Activated T-helper 1 cell treated with anti-CD3 and anti-CD28 coated beads, Interleukin-12 subunit alpha, Interleukin-12 subunit beta, Interleukin-2, Interleukin-4 antibody, amounts not matched to agents 30 ng/mL and 10 ng/mL and 1 ng/mL, durations not matched to agents 14 hours and 24 hours and 36 hours (primary cell): ENCODE results near the gene PARM1. TPM values are rescaled to one million over a fixed set of nuclear protein-coding genes. Genes with fewer than 3 reads are reported as not detected.

Source experiments
- DNase-seq: peaks from one replicate; pipeline ENCODE4 v3.0.0; 2021; ENCODE audit warnings: low spot score
- H3K27ac Mint-ChIP-seq: one replicate; pipeline ENCODE4 v1.8.0; 2021; ENCODE audit warnings: mild to moderate bottlenecking, mixed read lengths
- H3K27me3 Mint-ChIP-seq: one replicate; pipeline ENCODE4 v1.8.0; 2022; ENCODE audit warnings: mild to moderate bottlenecking, moderate library complexity, mixed read lengths; ENCODE audit not compliant: insufficient read depth
- H3K36me3 Mint-ChIP-seq: one replicate; pipeline ENCODE4 v1.8.0; 2021; ENCODE audit warnings: low read depth, mixed read lengths
- H3K4me1 Mint-ChIP-seq: one replicate; pipeline ENCODE4 v1.8.0; 2021; ENCODE audit warnings: low read depth, mixed read lengths
- H3K4me3 Mint-ChIP-seq: one replicate; pipeline ENCODE4 v1.8.0; 2021; ENCODE audit warnings: mild to moderate bottlenecking, moderate library complexity, mixed read lengths
- H3K9me3 Mint-ChIP-seq: one replicate; pipeline ENCODE4 v1.8.0; 2021; ENCODE audit warnings: mixed read lengths
- intact Hi-C: fragments of 100-400 bp; cut with micrococcal nuclease; formaldehyde crosslinking; loops from one replicate; pipeline ENCODE4 v1.15.1; 2024
- total RNA-seq: library from RNA; stranded (reverse); gene quantifications from 2 replicates; pipeline ENCODE4 v1.2.3, GENCODE V29; 2022

PARM1 gene
- total RNA-seq, 1 donor from 2014 or later = not detected

GRCh38 chr4:74926007-74926406 is 6.9 kb upstream of the PARM1 start:
- Mint-ChIP-seq H3K4me1 (no peaks in the 10 kb centered on the region), H3K36me3 (no peaks in the 10 kb centered on the region), H3K27ac (no peak overlapping the region), H3K27me3 (peaks cover 9% of the 10 kb centered on the region), H3K4me3 (no peak overlapping the region), H3K9me3 (no peaks in the 10 kb centered on the region)
- intact Hi-C loops = no loop called here
- DNase-seq = no peak

- Mint-ChIP-seq H3K27me3 (peaks cover 44% of the 10 kb centered on the region), H3K4me3 (no peak overlapping the region), H3K36me3 (no peaks in the 10 kb centered on the region), H3K9me3 (no peaks in the 10 kb centered on the region), H3K27ac (no peak overlapping the region), H3K4me1 (no peaks in the 10 kb centered on the region)
- DNase-seq = no peak
- intact Hi-C loops = no loop called here
Observed at GRCh38 chr4:74930162-74930561, 2.8 kb upstream of the PARM1 start.

- Mint-ChIP-seq H3K4me3 (no peak overlapping the region), H3K4me1 (no peaks in the 10 kb centered on the region), H3K9me3 (no peaks in the 10 kb centered on the region), H3K36me3 (no peaks in the 10 kb centered on the region), H3K27me3 (peaks cover 52% of the 10 kb centered on the region), H3K27ac (no peak overlapping the region)
- DNase-seq = no peak
- intact Hi-C loops = no loop called here
Observed at GRCh38 chr4:74931376-74931775, 1.5 kb upstream of the PARM1 start.

- DNase-seq = no peak
- Mint-ChIP-seq H3K9me3 (no peaks in the 10 kb centered on the region), H3K4me3 (no peak overlapping the region), H3K27ac (no peak overlapping the region), H3K27me3 (peaks cover 57% of the 10 kb centered on the region), H3K36me3 (no peaks in the 10 kb centered on the region), H3K4me1 (no peaks in the 10 kb centered on the region)
- intact Hi-C loops = no loop called here
Observed at GRCh38 chr4:74932010-74932409, 906 bp upstream of the PARM1 start.

GRCh38 chr4:74933562-74934015 is 673 bp downstream of the PARM1 start:
- intact Hi-C loops = no loop called here
- no peak for DNase-seq
- peak overlapping the region; percentile 58 for H3K4me3 Mint-ChIP-seq
- H3K27me3 Mint-ChIP-seq = peaks cover 54% of the 10 kb centered on the region
- H3K27ac Mint-ChIP-seq = no peak overlapping the region
- H3K36me3 Mint-ChIP-seq = no peaks in the 10 kb centered on the region
- H3K4me1 Mint-ChIP-seq = no peaks in the 10 kb centered on the region
- no peaks in the 10 kb centered on the region for H3K9me3 Mint-ChIP-seq

GRCh38 chr4:74934016-74934831 is 1.3 kb downstream of the PARM1 start:
- no peaks in the 10 kb centered on the region for H3K9me3 Mint-ChIP-seq
- no peak overlapping the region for H3K27ac Mint-ChIP-seq
- intact Hi-C loops = no loop called here
- peaks cover 54% of the 10 kb centered on the region for H3K27me3 Mint-ChIP-seq
- no peaks in the 10 kb centered on the region for H3K36me3 Mint-ChIP-seq
- no peak for DNase-seq
- peak overlapping the region; percentile 58 for H3K4me3 Mint-ChIP-seq
- H3K4me1 Mint-ChIP-seq = no peaks in the 10 kb centered on the region

- intact Hi-C loops = no loop called here
- H3K27me3 Mint-ChIP-seq = peaks cover 54% of the 10 kb centered on the region
- no peak overlapping the region for H3K27ac Mint-ChIP-seq
- no peaks in the 10 kb centered on the region for H3K9me3 Mint-ChIP-seq
- H3K4me3 Mint-ChIP-seq = no peak overlapping the region
- no peaks in the 10 kb centered on the region for H3K4me1 Mint-ChIP-seq
- no peak for DNase-seq
- no peaks in the 10 kb centered on the region for H3K36me3 Mint-ChIP-seq
Observed at GRCh38 chr4:74934888-74935287, 2.0 kb downstream of the PARM1 start.

- Mint-ChIP-seq H3K9me3 (no peaks in the 10 kb centered on the region), H3K36me3 (no peaks in the 10 kb centered on the region), H3K27ac (no peak overlapping the region), H3K27me3 (peaks cover 10% of the 10 kb centered on the region), H3K4me3 (no peak overlapping the region), H3K4me1 (no peaks in the 10 kb centered on the region)
- intact Hi-C loops = no loop called here
- no peak for DNase-seq
Observed at GRCh38 chr4:74941123-74941522, 8.2 kb downstream of the PARM1 start.

GRCh38 chr4:74942251-74942917 is 9.5 kb downstream of the PARM1 start:
- intact Hi-C loops = no loop called here
- Mint-ChIP-seq H3K27ac (no peak overlapping the region), H3K4me1 (no peaks in the 10 kb centered on the region), H3K4me3 (no peak overlapping the region), H3K27me3 (peaks cover 2% of the 10 kb centered on the region), H3K36me3 (no peaks in the 10 kb centered on the region), H3K9me3 (no peaks in the 10 kb centered on the region)
- DNase-seq = no peak

GRCh38 chr4:74942918-74943253 is 10.0 kb downstream of the PARM1 start:
- intact Hi-C loops = no loop called here
- DNase-seq = no peak
- H3K9me3 Mint-ChIP-seq = no peaks in the 10 kb centered on the region
- no peak overlapping the region for H3K27ac Mint-ChIP-seq
- no peak overlapping the region for H3K4me3 Mint-ChIP-seq
- peaks cover 2% of the 10 kb centered on the region for H3K27me3 Mint-ChIP-seq
- H3K36me3 Mint-ChIP-seq = no peaks in the 10 kb centered on the region
- no peaks in the 10 kb centered on the region for H3K4me1 Mint-ChIP-seq

- H3K4me3 Mint-ChIP-seq = no peak overlapping the region
- intact Hi-C loops = no loop called here
- no peaks in the 10 kb centered on the region for H3K4me1 Mint-ChIP-seq
- peaks cover 2% of the 10 kb centered on the region for H3K27me3 Mint-ChIP-seq
- DNase-seq = no peak
- no peaks in the 10 kb centered on the region for H3K36me3 Mint-ChIP-seq
- no peak overlapping the region for H3K27ac Mint-ChIP-seq
- no peaks in the 10 kb centered on the region for H3K9me3 Mint-ChIP-seq
Observed at GRCh38 chr4:74944354-74944793, 11.5 kb downstream of the PARM1 start.

- Mint-ChIP-seq H3K4me1 (no peaks in the 10 kb centered on the region), H3K4me3 (no peak overlapping the region), H3K27me3 (no peaks in the 10 kb centered on the region), H3K36me3 (no peaks in the 10 kb centered on the region), H3K27ac (no peak overlapping the region), H3K9me3 (no peaks in the 10 kb centered on the region)
- DNase-seq = no peak
- intact Hi-C loops = no loop called here
Observed at GRCh38 chr4:74946196-74946595, 13.3 kb downstream of the PARM1 start.

GRCh38 chr4:74947798-74948197 is 14.9 kb downstream of the PARM1 start:
- no peak overlapping the region for H3K27ac Mint-ChIP-seq
- DNase-seq = no peak
- no peaks in the 10 kb centered on the region for H3K27me3 Mint-ChIP-seq
- no peaks in the 10 kb centered on the region for H3K4me1 Mint-ChIP-seq
- no peaks in the 10 kb centered on the region for H3K9me3 Mint-ChIP-seq
- no peaks in the 10 kb centered on the region for H3K36me3 Mint-ChIP-seq
- intact Hi-C loops = no loop called here
- no peak overlapping the region for H3K4me3 Mint-ChIP-seq
